Measurements from ENCODE around the gene SPG7.

SPG7 gene

GRCh38 chr16:89489898-89490438 is 18.2 kb upstream of the SPG7 start:
- Histone ChIP-seq H3K9ac (ENCODE audit: low read length) (peak overlapping the region; percentile 83), H4K20me1 (ENCODE audit: insufficient read depth, low read length) (no peaks in the 10 kb centered on the region), H3K4me3 (ENCODE audit: low read depth, low read length, poor library complexity, severe bottlenecking) (peak overlapping the region; percentile 77), H3K9me3 (ENCODE audit: low read length) (no peaks in the 10 kb centered on the region), H3K27ac (ENCODE audit: low read depth, low read length, poor library complexity, severe bottlenecking) (peak overlapping the region; percentile 83), H3K4me2 (ENCODE audit: low read length) (0 out of 2 replicates have a peak overlapping the region, but pooled peaks have one; percentile 99), H3K27me3 (ENCODE audit: insufficient read depth, low read length) (no peaks in the 10 kb centered on the region), H3K36me3 (ENCODE audit: insufficient read depth, low read length) (peaks cover 5% of the 10 kb centered on the region), H2AFZ (ENCODE audit: low read length) (no peak overlapping the region), H3F3A (ENCODE audit: insufficient read depth, low read length) (no peaks in the 10 kb centered on the region), H3K9me2 (ENCODE audit: low read depth, low read length) (no peaks in the 10 kb centered on the region), H3K79me2 (ENCODE audit: insufficient read depth, low read length) (peaks cover 40% of the 10 kb centered on the region), H3K4me1 (ENCODE audit: insufficient read depth, low read length, severe bottlenecking) (peaks cover 53% of the 10 kb centered on the region)
- TF ChIP-seq, protein P1, sequence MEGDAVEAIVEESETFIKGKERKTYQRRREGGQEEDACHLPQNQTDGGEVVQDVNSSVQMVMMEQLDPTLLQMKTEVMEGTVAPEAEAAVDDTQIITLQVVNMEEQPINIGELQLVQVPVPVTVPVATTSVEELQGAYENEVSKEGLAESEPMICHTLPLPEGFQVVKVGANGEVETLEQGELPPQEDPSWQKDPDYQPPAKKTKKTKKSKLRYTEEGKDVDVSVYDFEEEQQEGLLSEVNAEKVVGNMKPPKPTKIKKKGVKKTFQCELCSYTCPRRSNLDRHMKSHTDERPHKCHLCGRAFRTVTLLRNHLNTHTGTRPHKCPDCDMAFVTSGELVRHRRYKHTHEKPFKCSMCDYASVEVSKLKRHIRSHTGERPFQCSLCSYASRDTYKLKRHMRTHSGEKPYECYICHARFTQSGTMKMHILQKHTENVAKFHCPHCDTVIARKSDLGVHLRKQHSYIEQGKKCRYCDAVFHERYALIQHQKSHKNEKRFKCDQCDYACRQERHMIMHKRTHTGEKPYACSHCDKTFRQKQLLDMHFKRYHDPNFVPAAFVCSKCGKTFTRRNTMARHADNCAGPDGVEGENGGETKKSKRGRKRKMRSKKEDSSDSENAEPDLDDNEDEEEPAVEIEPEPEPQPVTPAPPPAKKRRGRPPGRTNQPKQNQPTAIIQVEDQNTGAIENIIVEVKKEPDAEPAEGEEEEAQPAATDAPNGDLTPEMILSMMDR (IDR thresholded peaks at IDR 0.05; ENCODE audit: low read length), result no peak
- TF ChIP-seq EZH2 (IDR thresholded peaks at IDR 0.05; ENCODE audit: borderline replicate concordance, low read length), result no peak

GRCh38 chr16:89490439-89491237 is 17.6 kb upstream of the SPG7 start, which contains the start of gene ANKRD11:
TSS of gene ANKRD11 (minus strand) at chr16:89490561. CDS start at chr16:89317019, 173,542 bp downstream.
- Histone ChIP-seq H3K27ac (ENCODE audit: low read depth, low read length, poor library complexity, severe bottlenecking) (peak within 1 kb of the TSS; percentile 83), H3K4me3 (ENCODE audit: low read depth, low read length, poor library complexity, severe bottlenecking) (peak within 1 kb of the TSS; percentile 77), H3K79me2 (ENCODE audit: insufficient read depth, low read length) (peaks cover 34% of the 10 kb centered on the region), H3K36me3 (ENCODE audit: insufficient read depth, low read length) (peaks cover 5% of the 10 kb centered on the region), H3K4me2 (ENCODE audit: low read length) (peak within 1 kb of the TSS; percentile 99), H4K20me1 (ENCODE audit: insufficient read depth, low read length) (no peaks in the 10 kb centered on the region), H3K27me3 (ENCODE audit: insufficient read depth, low read length) (no peaks in the 10 kb centered on the region), H2AFZ (ENCODE audit: low read length) (no peak within 1 kb of the TSS), H3K9me2 (ENCODE audit: low read depth, low read length) (no peaks in the 10 kb centered on the region), H3K9me3 (ENCODE audit: low read length) (no peaks in the 10 kb centered on the region), H3K9ac (ENCODE audit: low read length) (peak within 1 kb of the TSS; percentile 83), H3F3A (ENCODE audit: insufficient read depth, low read length) (no peaks in the 10 kb centered on the region), H3K4me1 (ENCODE audit: insufficient read depth, low read length, severe bottlenecking) (peaks cover 46% of the 10 kb centered on the region)
- TF ChIP-seq EZH2 (IDR thresholded peaks at IDR 0.05; ENCODE audit: borderline replicate concordance, low read length), result no peak
- TF ChIP-seq, protein P1 (IDR thresholded peaks at IDR 0.05; ENCODE audit: low read length), result no peak

- H3K27me3 ChIP-seq (ENCODE audit: insufficient read depth, low read length), result no peaks in the 10 kb centered on the region
- peaks cover 39% of the 10 kb centered on the region for H3K4me1 ChIP-seq (ENCODE audit: insufficient read depth, low read length, severe bottlenecking)
- no peaks in the 10 kb centered on the region for H4K20me1 ChIP-seq (ENCODE audit: insufficient read depth, low read length)
- peak overlapping the region; percentile 79 for H3K9ac ChIP-seq (ENCODE audit: low read length)
- H3K9me3 ChIP-seq (ENCODE audit: low read length), result no peaks in the 10 kb centered on the region
- H3K27ac ChIP-seq (ENCODE audit: low read depth, low read length, poor library complexity, severe bottlenecking), result peak overlapping the region; percentile 12
- no peak for TF ChIP-seq EZH2 (IDR thresholded peaks at IDR 0.05; ENCODE audit: borderline replicate concordance, low read length)
- TF ChIP-seq, protein P1 (IDR thresholded peaks at IDR 0.05; ENCODE audit: low read length), result no peak
- H3K36me3 ChIP-seq (ENCODE audit: insufficient read depth, low read length), result peaks cover 5% of the 10 kb centered on the region
- peaks cover 27% of the 10 kb centered on the region for H3K79me2 ChIP-seq (ENCODE audit: insufficient read depth, low read length)
- no peak overlapping the region for H2AFZ ChIP-seq (ENCODE audit: low read length)
- H3K4me3 ChIP-seq (ENCODE audit: low read depth, low read length, poor library complexity, severe bottlenecking), result peak overlapping the region; percentile 77
- H3K9me2 ChIP-seq (ENCODE audit: low read depth, low read length), result no peaks in the 10 kb centered on the region
- peak overlapping the region; percentile 70 for H3K4me2 ChIP-seq (ENCODE audit: low read length)
- no peaks in the 10 kb centered on the region for H3F3A ChIP-seq (ENCODE audit: insufficient read depth, low read length)
Measured at GRCh38 chr16:89491238-89491869, 16.8 kb upstream of the SPG7 start.
